K562 (cell line): Measurements from ENCODE around the gene OTOP1. TPM values are rescaled to one million over a fixed set of nuclear protein-coding genes. Genes with fewer than 3 reads are reported as not detected.

Experiments
- ATAC-seq: fragments of 200-7000 bp; cut with Tn5 transposase; 3 replicates; pipeline ENCODE4 v1.9.1; 2020; ENCODE audit warnings: moderate library complexity
- BruUV-seq: library from RNA; stranded (reverse); fragments of 400-500 nt; replicated peaks from 2 replicates; lab custom pipeline; 2021; lab: Mats Ljungman, UMichigan
- CTCF ChIA-PET: fragments of 300-600 bp; formaldehyde crosslinking; extraction: SDS; loops from one replicate; lab custom pipeline; 2021; ENCODE audit warnings: low intra/inter-chr PET ratio; lab: Yijun Ruan, JAX
- POLR2A ChIA-PET: fragments of 300-600, 350-650 bp; sonication (Branson Sonifier 250); formaldehyde crosslinking; extraction: SDS; loops from one replicate; lab custom pipeline; 2021; ENCODE audit warnings: antibody characterized with exemption, inconsistent platforms; lab: Yijun Ruan, JAX
- DNase-seq, 4 experiments: peaks; one replicate each; pipeline versions ENCODE4 v3.0.0 to v3.0.0-alpha.2; 2011 to 2018; ENCODE audit warnings: low spot score in 3 of 4, mixed read lengths in 3 of 4; ENCODE audit errors: extremely low read depth in 1 of 4
- FAIRE-seq: peaks from 2 replicates; lab custom pipeline; 2011; peaks lifted over from hg19 to GRCh38; lab: Jason Lieb, UNC
- H2AFZ ChIP-seq: 2 replicates; pipeline ENCODE4 v1.6.0; 2011; ENCODE audit warnings: low read depth, low read length, control low read depth, inconsistent platforms
- H3K27ac ChIP-seq: fragments of 200-600 bp; 3 replicates; pipeline ENCODE4 v1.8.0; 2011; ENCODE audit warnings: low read depth, mild to moderate bottlenecking, control low read depth, inconsistent platforms, low read length, moderate library complexity, mixed read lengths; ENCODE audit errors: extremely low read depth
- H3K27me3 ChIP-seq, 2 experiments: fragments of 300-600 bp in 1 of 2; 2 replicates in 1 of 2; 3 replicates in 1 of 2; pipeline versions ENCODE4 v1.6.0 to v1.8.0; 2011; ENCODE audit warnings: inconsistent platforms in 2 of 2, low read length in 2 of 2, mild to moderate bottlenecking in 1 of 2, mixed read lengths in 1 of 2, moderate library complexity in 1 of 2; ENCODE audit not compliant: control insufficient read depth in 2 of 2, insufficient read depth in 2 of 2
- H3K36me3 ChIP-seq: fragments of 300-600 bp; 3 replicates; pipeline ENCODE4 v1.8.0; 2011; ENCODE audit warnings: mild to moderate bottlenecking, low read length, inconsistent platforms; ENCODE audit not compliant: control insufficient read depth, insufficient read depth
- H3K4me1 ChIP-seq, 2 experiments: fragments of 200-600 bp in 1 of 2; replicated peaks in 1 of 2; 2 replicates in 1 of 2; 3 replicates in 1 of 2; pipeline versions ENCODE4 v1.5.1 to v1.8.0; 2011; ENCODE audit warnings: inconsistent platforms in 2 of 2, low read length in 2 of 2, mild to moderate bottlenecking in 1 of 2, mixed read lengths in 1 of 2, moderate library complexity in 1 of 2; ENCODE audit not compliant: control insufficient read depth in 2 of 2, insufficient read depth in 2 of 2
- H3K4me2 ChIP-seq: 2 replicates; pipeline ENCODE4 v1.6.1; 2011; ENCODE audit warnings: low read length, control low read depth, inconsistent platforms, mixed read lengths; ENCODE audit not compliant: insufficient read depth
- H3K4me3 ChIP-seq: fragments of 200-600 bp; sonication (generic), shearing (Covaris generic); 2 replicates; pipeline ENCODE4 v1.5.1; 2016; ENCODE audit warnings: control low read depth, inconsistent platforms
- H3K79me2 ChIP-seq: fragments of 200-600 bp; 3 replicates; pipeline ENCODE4 v1.8.0; 2011; ENCODE audit warnings: low read length, inconsistent platforms; ENCODE audit not compliant: control insufficient read depth, insufficient read depth
- H3K9ac ChIP-seq, 2 experiments: 2 replicates each; pipeline versions ENCODE4 v1.6.0 to v1.6.1; 2011; ENCODE audit warnings: low read depth in 2 of 2, low read length in 2 of 2, control low read depth in 1 of 2, inconsistent platforms in 1 of 2, mild to moderate bottlenecking in 1 of 2, mixed read lengths in 1 of 2; ENCODE audit not compliant: insufficient read depth in 1 of 2
- H3K9me1 ChIP-seq: one replicate; pipeline ENCODE4 v1.6.0; 2011; ENCODE audit warnings: inconsistent platforms, mild to moderate bottlenecking, low read length, moderate library complexity; ENCODE audit not compliant: control insufficient read depth, insufficient read depth
- H3K9me3 ChIP-seq: replicated peaks from 2 replicates; pipeline ENCODE4 v1.5.1; 2011; ENCODE audit warnings: low read depth, low read length, inconsistent platforms; ENCODE audit not compliant: control insufficient read depth, insufficient read depth
- H4K20me1 ChIP-seq: replicated peaks from 2 replicates; pipeline ENCODE4 v1.6.1; 2011; ENCODE audit warnings: low read length, inconsistent platforms, mixed read lengths; ENCODE audit not compliant: control insufficient read depth, insufficient read depth
- ARHGAP35 ChIP-seq: fragments of 450-650 bp; IDR thresholded peaks from 2 replicates; pipeline ENCODE4 v1.6.1; 2018; ENCODE audit not compliant: partially characterized antibody
- C11orf30 ChIP-seq: fragments of 450-650 bp; IDR thresholded peaks from 2 replicates; pipeline ENCODE4 v1.6.1; 2016; ENCODE audit warnings: low read depth, mild to moderate bottlenecking
- GTF2F1 ChIP-seq: IDR thresholded peaks from 2 replicates; pipeline ENCODE4 v1.6.1; 2011; ENCODE audit warnings: low read depth, low read length, improper control_type of control experiment
- IRF2 ChIP-seq: sonication (generic); formaldehyde crosslinking; IDR thresholded peaks from 2 replicates; pipeline ENCODE4 v1.8.1; 2022; ENCODE audit warnings: mild to moderate bottlenecking, missing genetic modification reagents
- MEF2A ChIP-seq: IDR thresholded peaks from 2 replicates; pipeline ENCODE4 v1.6.1; 2011; ENCODE audit warnings: low read depth, mild to moderate bottlenecking, low read length, moderate library complexity; ENCODE audit not compliant: control insufficient read depth
- MIER1 ChIP-seq: fragments of 450-650 bp; IDR thresholded peaks from 2 replicates; pipeline ENCODE4 v1.6.1; 2016; ENCODE audit warnings: antibody characterized with exemption, mild to moderate bottlenecking, low read depth
- NR3C1 ChIP-seq: sonication (generic); formaldehyde crosslinking; IDR thresholded peaks from 2 replicates; pipeline ENCODE4 v1.8.1; 2022; ENCODE audit warnings: missing genetic modification reagents
- POLR2G ChIP-seq: fragments of 200-400 bp; formaldehyde crosslinking; IDR thresholded peaks from 2 replicates; pipeline ENCODE4 v1.6.1; 2017; ENCODE audit warnings: low read depth, mild to moderate bottlenecking, antibody characterized with exemption, low read length, moderate library complexity
- RBM15 ChIP-seq: fragments of 200-400 bp; formaldehyde crosslinking; IDR thresholded peaks from 2 replicates; pipeline ENCODE4 v1.6.1; 2018; ENCODE audit warnings: mild to moderate bottlenecking, low read length, moderate library complexity; ENCODE audit not compliant: insufficient read depth
- RBM25 ChIP-seq: fragments of 200-400 bp; formaldehyde crosslinking; IDR thresholded peaks from 2 replicates; pipeline ENCODE4 v1.6.1; 2018; ENCODE audit warnings: low read length, low read depth, moderate library complexity; ENCODE audit not compliant: severe bottlenecking
- ZNF561 ChIP-seq: fragments of 450-650 bp; formaldehyde crosslinking; conservative IDR thresholded peaks from 2 replicates; pipeline ENCODE4 v1.4.0; 2020; ENCODE audit warnings: mild to moderate bottlenecking, moderate library complexity
- WGBS: fragments of 100-300 bp; shearing (Covaris generic); methylation state at CpG from one replicate; pipeline ENCODE4 v1.1.6; 2016; ENCODE audit warnings: low coverage, mixed read lengths; ENCODE audit not compliant: insufficient coverage; ENCODE audit errors: missing lambda C conversion rate; 5-methylcytosine and 5-hydroxymethylcytosine counted together
- in situ Hi-C: fragments of 300-500 bp; cut with MboI; formaldehyde crosslinking; loops from 4 replicates; pipeline ENCODE4 v1.15.0; 2018; ENCODE audit warnings: inconsistent platforms, mixed read lengths
- intact Hi-C: fragments of 100-400 bp; cut with micrococcal nuclease; formaldehyde crosslinking; loops from 2 replicates; pipeline ENCODE4 v1.14.2; 2022
- polyA plus RNA-seq, 8 experiments: library from polyadenylated mRNA; depleted of rRNA in 4 of 8; stranded (reverse) in 5 of 8; unstranded in 3 of 8; fragments of >200 nt; fragmentation: Nextera tagmentation in 2 of 8; fragmentation: Illumina TruSeq in 1 of 8; extraction: Ambion mirVana in 2 of 8; extraction: Trizol in 1 of 8; gene quantifications; 2 replicates each; pipeline versions ENCODE4 v1.2.1 to v1.2.3, GENCODE V29; 2011 to 2014; ENCODE audit warnings: inconsistent platforms in 1 of 8, missing spikeins in 1 of 8
- total RNA-seq, 7 experiments: library from RNA; depleted of rRNA in 6 of 7; stranded (reverse); fragments of >200 nt in 6 of 7; fragmentation: Illumina TruSeq in 2 of 7; extraction: Trizol in 2 of 7; gene quantifications; 2 replicates each; pipeline versions ENCODE4 v1.2.1 to v1.2.3, GENCODE V29; 2011 to 2021; ENCODE audit warnings: low replicate concordance in 1 of 7
- TF ChIP-seq, protein P1 (sequence below): fragments of 150-350 bp; conservative IDR thresholded peaks from 2 replicates; pipeline ENCODE4 v1.6.1; 2014; ENCODE audit warnings: low read length
- TF ChIP-seq, protein P2 (sequence below): fragments of 450-650 bp; formaldehyde crosslinking; IDR thresholded peaks from 2 replicates; pipeline ENCODE4 v1.4.0; 2020; ENCODE audit warnings: mild to moderate bottlenecking, moderate library complexity

Gene OTOP1
- total and polyA plus RNA-seq, 9 of the 15 experiments (the other 6 are each of a cell fraction or from before 2014, with no cell fraction given): not detected

DNA sequence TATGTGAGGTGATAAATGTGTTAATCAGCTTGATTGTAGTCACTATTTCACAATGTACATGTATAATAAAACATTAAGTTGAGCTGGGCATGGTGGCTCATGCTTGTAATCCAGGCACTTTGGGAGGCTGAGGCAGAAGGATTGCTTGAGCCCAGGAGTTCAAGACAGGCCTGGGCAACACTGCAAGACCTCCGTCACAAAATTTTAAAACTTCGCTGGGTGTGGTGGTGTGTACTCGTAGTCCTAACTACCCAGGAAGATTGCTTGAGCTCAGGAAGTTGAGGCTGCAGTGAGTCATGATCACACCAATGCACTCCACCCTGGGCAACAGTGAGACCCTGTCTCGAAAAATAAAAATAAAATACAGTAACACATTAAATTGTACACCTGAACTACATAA lies 43.1 kb upstream of the OTOP1 start:
- Histone ChIP-seq H3K9ac (no peak overlapping the region), H3K27me3 (peaks cover 0 to 5% of the 10 kb centered on the region in 2 experiments; a peak in 1 of 5 replicates), H3K9me3 (no peaks in the 10 kb centered on the region), H3K27ac (no peak overlapping the region), H3K79me2 (no peaks in the 10 kb centered on the region), H3K4me2 (no peak overlapping the region), H4K20me1 (no peaks in the 10 kb centered on the region; the same call in 1 of the 2 replicates), H3K4me1 (no peaks in the 10 kb centered on the region), H2AFZ (no peak overlapping the region), H3K4me3 (no peak overlapping the region), H3K36me3 (peaks cover 79% of the 10 kb centered on the region), H3K9me1 (no peaks in the 10 kb centered on the region)
- FAIRE-seq: no peak
- TF ChIP-seq MEF2A (no peak), RBM15 (no peak), POLR2G (no peak), IRF2 (CRISPR knock-in tag) (no peak), ARHGAP35 (no peak), RBM25 (no peak), C11orf30 (no peak), ZNF561 (CRISPR knock-in tag) (no peak), NR3C1 (CRISPR knock-in tag) (no peak), GTF2F1 (no peak), MIER1 (no peak)
- TF ChIP-seq, protein P1, sequence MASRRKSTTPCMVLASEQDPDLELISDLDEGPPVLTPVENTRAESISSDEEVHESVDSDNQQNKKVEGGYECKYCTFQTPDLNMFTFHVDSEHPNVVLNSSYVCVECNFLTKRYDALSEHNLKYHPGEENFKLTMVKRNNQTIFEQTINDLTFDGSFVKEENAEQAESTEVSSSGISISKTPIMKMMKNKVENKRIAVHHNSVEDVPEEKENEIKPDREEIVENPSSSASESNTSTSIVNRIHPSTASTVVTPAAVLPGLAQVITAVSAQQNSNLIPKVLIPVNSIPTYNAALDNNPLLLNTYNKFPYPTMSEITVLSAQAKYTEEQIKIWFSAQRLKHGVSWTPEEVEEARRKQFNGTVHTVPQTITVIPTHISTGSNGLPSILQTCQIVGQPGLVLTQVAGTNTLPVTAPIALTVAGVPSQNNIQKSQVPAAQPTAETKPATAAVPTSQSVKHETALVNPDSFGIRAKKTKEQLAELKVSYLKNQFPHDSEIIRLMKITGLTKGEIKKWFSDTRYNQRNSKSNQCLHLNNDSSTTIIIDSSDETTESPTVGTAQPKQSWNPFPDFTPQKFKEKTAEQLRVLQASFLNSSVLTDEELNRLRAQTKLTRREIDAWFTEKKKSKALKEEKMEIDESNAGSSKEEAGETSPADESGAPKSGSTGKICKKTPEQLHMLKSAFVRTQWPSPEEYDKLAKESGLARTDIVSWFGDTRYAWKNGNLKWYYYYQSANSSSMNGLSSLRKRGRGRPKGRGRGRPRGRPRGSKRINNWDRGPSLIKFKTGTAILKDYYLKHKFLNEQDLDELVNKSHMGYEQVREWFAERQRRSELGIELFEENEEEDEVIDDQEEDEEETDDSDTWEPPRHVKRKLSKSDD: no peak
- TF ChIP-seq, protein P2, sequence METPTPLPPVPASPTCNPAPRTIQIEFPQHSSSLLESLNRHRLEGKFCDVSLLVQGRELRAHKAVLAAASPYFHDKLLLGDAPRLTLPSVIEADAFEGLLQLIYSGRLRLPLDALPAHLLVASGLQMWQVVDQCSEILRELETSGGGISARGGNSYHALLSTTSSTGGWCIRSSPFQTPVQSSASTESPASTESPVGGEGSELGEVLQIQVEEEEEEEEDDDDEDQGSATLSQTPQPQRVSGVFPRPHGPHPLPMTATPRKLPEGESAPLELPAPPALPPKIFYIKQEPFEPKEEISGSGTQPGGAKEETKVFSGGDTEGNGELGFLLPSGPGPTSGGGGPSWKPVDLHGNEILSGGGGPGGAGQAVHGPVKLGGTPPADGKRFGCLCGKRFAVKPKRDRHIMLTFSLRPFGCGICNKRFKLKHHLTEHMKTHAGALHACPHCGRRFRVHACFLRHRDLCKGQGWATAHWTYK (CRISPR knock-in tag): no peak
- intact Hi-C loops (no loop called here), in situ Hi-C loops (no loop called here)
- 91% methylated on average over 4 of the region's 4 CpGs for whole genome bisulfite sequencing
- CTCF ChIA-PET: no interaction called here
- no peak for DNase-seq
- ATAC-seq: no peak
- BruUV-seq: no TSS peak
- POLR2A ChIA-PET: no interaction called here
